CD4-positive, alpha-beta T cell (primary cell): Measurements from ENCODE around the gene CASTOR1. TPM values are rescaled to one million over a fixed set of nuclear protein-coding genes. Genes with fewer than 3 reads are reported as not detected.
A peak's percentile ranks its signal among the peaks of the same experiment; 100 is the strongest.

ENCODE experiments used
- ATAC-seq: fragments of 200-7000 bp; cut with Tn5 transposase; one replicate; pipeline ENCODE4 v1.10.0; 2022; ENCODE audit warnings: mild to moderate bottlenecking; ENCODE audit not compliant: poor library complexity
- CTCF ChIA-PET: fragments of 350-600 bp; sonication (Branson Sonifier 250); formaldehyde crosslinking; loops from one replicate; lab custom pipeline; 2021; ENCODE audit warnings: antibody characterized with exemption, inconsistent platforms; lab: Charles Lee
- POLR2A ChIA-PET: fragments of 350-600 bp; sonication (Branson Sonifier 250); formaldehyde crosslinking; loops from one replicate; lab custom pipeline; 2021; ENCODE audit warnings: antibody characterized with exemption, inconsistent platforms; lab: Charles Lee
- DNase-seq, 14 experiments: peaks; one replicate each; pipeline ENCODE4 v3.0.0-alpha.2; 2013 to 2020; ENCODE audit warnings: mixed read lengths in 2 of 14
- H3K27ac ChIP-seq, 2 donors: one replicate each; pipeline versions ENCODE4 v1.5.1 to v1.7.0; 2013; ENCODE audit warnings: low read length in 2 of 2, low read depth in 1 of 2, mild to moderate bottlenecking in 1 of 2
- H3K27me3 ChIP-seq, 2 experiments: 1 replicate in 1 of 2; 2 replicates in 1 of 2; pipeline versions ENCODE4 v1.6.1 to v1.7.0; 2013; ENCODE audit warnings: low read length in 2 of 2, control low read depth in 1 of 2, mild to moderate bottlenecking in 1 of 2, moderate library complexity in 1 of 2; ENCODE audit not compliant: insufficient read depth in 2 of 2, control insufficient read depth in 1 of 2
- H3K36me3 ChIP-seq: one replicate; pipeline ENCODE4 v1.6.1; 2013; ENCODE audit warnings: low read length, control low read depth; ENCODE audit not compliant: insufficient read depth
- H3K4me1 ChIP-seq: one replicate; pipeline ENCODE4 v1.6.1; 2013; ENCODE audit warnings: low read length, control low read depth; ENCODE audit not compliant: insufficient read depth
- H3K4me3 ChIP-seq: one replicate; pipeline ENCODE4 v1.5.1; 2013; ENCODE audit warnings: mild to moderate bottlenecking, low read length, moderate library complexity
- H3K9me3 ChIP-seq, 2 experiments: 1 replicate in 1 of 2; 2 replicates in 1 of 2; pipeline versions ENCODE4 v1.6.1 to v1.7.0; 2013; ENCODE audit warnings: low read length in 2 of 2, mild to moderate bottlenecking in 2 of 2, control low read depth in 1 of 2, moderate library complexity in 1 of 2; ENCODE audit not compliant: control insufficient read depth in 1 of 2, insufficient read depth in 1 of 2
- H3K27ac Mint-ChIP-seq: one replicate; pipeline ENCODE4 v1.8.0; 2020; ENCODE audit warnings: mixed read lengths
- H3K27me3 Mint-ChIP-seq: one replicate; pipeline ENCODE4 v1.8.0; 2021; ENCODE audit warnings: mixed read lengths
- H3K36me3 Mint-ChIP-seq: one replicate; pipeline ENCODE4 v1.8.0; 2021; ENCODE audit warnings: low read depth, mixed read lengths
- H3K4me1 Mint-ChIP-seq: one replicate; pipeline ENCODE4 v1.8.0; 2021; ENCODE audit warnings: low read depth, mixed read lengths
- H3K4me3 Mint-ChIP-seq: one replicate; pipeline ENCODE4 v1.8.0; 2020; ENCODE audit warnings: mild to moderate bottlenecking, mixed read lengths
- H3K9me3 Mint-ChIP-seq: one replicate; pipeline ENCODE4 v1.8.0; 2020; ENCODE audit warnings: mixed read lengths
- CTCF ChIP-seq: fragments of 200-600 bp; IDR thresholded peaks from one replicate; pipeline ENCODE4 v1.8.0; 2022; ENCODE audit warnings: antibody characterized with exemption, mild to moderate bottlenecking
- intact Hi-C, 2 experiments: fragments of 100-400 bp; cut with DNase I in 1 of 2; cut with micrococcal nuclease in 1 of 2; formaldehyde crosslinking; loops; one replicate each; pipeline versions ENCODE4 v1.15.1 to v1.9.0; 2023 to 2025; cut with DNase I, micrococcal nuclease
- total RNA-seq, 174 experiments: library from RNA in 2 of 174; stranded (reverse) in 2 of 174; gene quantifications; one replicate each; pipeline ENCODE4 v1.2.3 and lab custom pipeline; 2021 to 2026

Gene CASTOR1
- total RNA-seq, 2 experiments from 2014 or later, result 7.9 to 8.8 TPM

GRCh38 chr22:30295576-30295975 lies 6.3 kb upstream of the CASTOR1 start:
- H3K9me3 ChIP-seq, result no peaks in the 10 kb centered on the region
- H3K36me3 ChIP-seq, result peaks cover 90% of the 10 kb centered on the region
- no peaks in the 10 kb centered on the region for H3K27me3 ChIP-seq
- Mint-ChIP-seq H3K4me1 (peaks cover 70% of the 10 kb centered on the region), H3K27ac (peak overlapping the region; percentile 83), H3K4me3 (peak overlapping the region; percentile 58), H3K27me3 (no peaks in the 10 kb centered on the region), H3K36me3 (peaks cover 92% of the 10 kb centered on the region), H3K9me3 (no peaks in the 10 kb centered on the region)
- peaks cover 76% of the 10 kb centered on the region for H3K4me1 ChIP-seq
- ChIA-PET CTCF (interaction anchor here (1.1 to 1.5 kb wide), 2 partner anchors 8 to 92 kb away, joined by 3 to 6 read pairs; partner anchors contain the start of gene RNF215), POLR2A (interaction anchor here (0.9 to 9.8 kb wide), 4 partner anchors 10 to 60 kb away, joined by 3 to 268 read pairs (median 7); partner anchors contain the start of gene TBC1D10A)
- ATAC-seq (no peak), DNase-seq (no peak)
- no peak overlapping the region for H3K4me3 ChIP-seq
- no peak for TF ChIP-seq CTCF
- H3K27ac ChIP-seq, result peak overlapping the region; percentile 63 to 66
- intact Hi-C loops, result no loop called here

- no peak for ATAC-seq
- peaks cover 84% of the 10 kb centered on the region for H3K36me3 ChIP-seq
- ChIA-PET CTCF (no interaction called here), POLR2A (interaction anchor here (0.9 to 9.8 kb wide), 3 partner anchors 10 to 61 kb away, joined by 3 to 268 read pairs (median 8); partner anchors contain the start of gene TBC1D10A)
- TF ChIP-seq CTCF, result no peak
- H3K27ac Mint-ChIP-seq, result peak overlapping the region; percentile 83
- peaks cover 97% of the 10 kb centered on the region for H3K36me3 Mint-ChIP-seq
- peak overlapping the region; percentile 63 to 66 for H3K27ac ChIP-seq
- H3K9me3 ChIP-seq, result no peaks in the 10 kb centered on the region
- peaks cover 76% of the 10 kb centered on the region for H3K4me1 ChIP-seq
- H3K27me3 Mint-ChIP-seq, result no peaks in the 10 kb centered on the region
- H3K4me3 ChIP-seq, result no peak overlapping the region
- no peak for DNase-seq
- H3K4me1 Mint-ChIP-seq, result peaks cover 74% of the 10 kb centered on the region
- intact Hi-C loops, result no loop called here
- no peaks in the 10 kb centered on the region for H3K9me3 Mint-ChIP-seq
- H3K27me3 ChIP-seq, result no peaks in the 10 kb centered on the region
- no peak overlapping the region for H3K4me3 Mint-ChIP-seq
Measured at GRCh38 chr22:30294830-30295229, 5.5 kb upstream of the CASTOR1 start.

- no peak for TF ChIP-seq CTCF
- H3K36me3 Mint-ChIP-seq, result peaks cover 92% of the 10 kb centered on the region
- DNase-seq (no peak), ATAC-seq (no peak)
- Histone ChIP-seq H3K27ac (no peak overlapping the region), H3K4me3 (no peak overlapping the region), H3K27me3 (no peaks in the 10 kb centered on the region), H3K9me3 (no peaks in the 10 kb centered on the region), H3K4me1 (peaks cover 70% of the 10 kb centered on the region), H3K36me3 (peaks cover 77% of the 10 kb centered on the region)
- ChIA-PET CTCF (no interaction called here), POLR2A (interaction anchor here (1.0 to 9.8 kb wide), 3 partner anchors 11 to 33 kb away, joined by 3 to 268 read pairs (median 4); partner anchors contain the start of gene TBC1D10A)
- peaks cover 76% of the 10 kb centered on the region for H3K4me1 Mint-ChIP-seq
- H3K9me3 Mint-ChIP-seq, result no peaks in the 10 kb centered on the region
- intact Hi-C loops, result no loop called here
- no peak overlapping the region for H3K4me3 Mint-ChIP-seq
- H3K27ac Mint-ChIP-seq, result peak overlapping the region; percentile 83
- H3K27me3 Mint-ChIP-seq, result no peaks in the 10 kb centered on the region
Measured at GRCh38 chr22:30294066-30294465, 4.8 kb upstream of the CASTOR1 start.
